ENCODE measurements around the gene WDR93.

Gene WDR93

GRCh38 chr15:89755701-89756100 lies 65.1 kb downstream of the WDR93 start:
- Histone ChIP-seq H3K79me2 (no peaks in the 10 kb centered on the region), H2AFZ (no peak overlapping the region), H3K27ac (no peak overlapping the region), H3K4me3 (ENCODE audit: low read depth, low read length) (no peak overlapping the region), H3K9ac (no peak overlapping the region), H3K4me2 (ENCODE audit: low read length) (no peak overlapping the region), H3K4me1 (no peaks in the 10 kb centered on the region), H3K27me3 (ENCODE audit: control insufficient read depth, insufficient read depth, low read length) (no peaks in the 10 kb centered on the region), H3K36me3 (ENCODE audit: control insufficient read depth, insufficient read depth, low read length) (no peaks in the 10 kb centered on the region), H3K9me3 (ENCODE audit: control insufficient read depth, low read length) (no peaks in the 10 kb centered on the region)
- TF ChIP-seq CTCF (IDR thresholded peaks at IDR 0.05): no peak

DNA sequence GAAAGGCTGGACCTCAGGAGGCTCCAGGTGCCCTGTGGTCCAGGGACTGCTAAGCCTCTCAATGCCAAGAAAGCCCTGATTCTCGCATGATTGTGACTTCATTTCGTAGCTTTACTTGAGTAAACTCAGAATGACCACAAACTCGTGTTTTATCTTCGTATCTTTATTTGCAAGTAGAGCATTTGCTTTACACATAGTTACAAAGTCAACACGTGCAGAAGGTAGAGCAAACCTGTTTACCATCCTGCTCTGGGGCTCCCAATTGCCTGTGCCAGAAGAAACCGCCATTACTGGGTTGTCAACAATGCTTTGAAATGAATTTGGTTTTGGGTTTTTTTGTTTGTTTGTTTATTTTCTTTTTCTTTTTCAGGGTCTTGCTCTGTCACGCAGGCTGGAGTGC lies 66.3 kb downstream of the WDR93 start:
- H3K9me3 ChIP-seq (ENCODE audit: control insufficient read depth, low read length): no peaks in the 10 kb centered on the region
- no peaks in the 10 kb centered on the region for H3K79me2 ChIP-seq
- no peaks in the 10 kb centered on the region for H3K4me1 ChIP-seq
- TF ChIP-seq CTCF (IDR thresholded peaks at IDR 0.05): no peak
- H3K4me3 ChIP-seq (ENCODE audit: low read depth, low read length): no peak overlapping the region
- no peak overlapping the region for H3K27ac ChIP-seq
- no peaks in the 10 kb centered on the region for H3K27me3 ChIP-seq (ENCODE audit: control insufficient read depth, insufficient read depth, low read length)
- no peak overlapping the region for H3K9ac ChIP-seq
- H3K4me2 ChIP-seq (ENCODE audit: low read length): no peak overlapping the region
- H3K36me3 ChIP-seq (ENCODE audit: control insufficient read depth, insufficient read depth, low read length): no peaks in the 10 kb centered on the region
- H2AFZ ChIP-seq: no peak overlapping the region

DNA sequence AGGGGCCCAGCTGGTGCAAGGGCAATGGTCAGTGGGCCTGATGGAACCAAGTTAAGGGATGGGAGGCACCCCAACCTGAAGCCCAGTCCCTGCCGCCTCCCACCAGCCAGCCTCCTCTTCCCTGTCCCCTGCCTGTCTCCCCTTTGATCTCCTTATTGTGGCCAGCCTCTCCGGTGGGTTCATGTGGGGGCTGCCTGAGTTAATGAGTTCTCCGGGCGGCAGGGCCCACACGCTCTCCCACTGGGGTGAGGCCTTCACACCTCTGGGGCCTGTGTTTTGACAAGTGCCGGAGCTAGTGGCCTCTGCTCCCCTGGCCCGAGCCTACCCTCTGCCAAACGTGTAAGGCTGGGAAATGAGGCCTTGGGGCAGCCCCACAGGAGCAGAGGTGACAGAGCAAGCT lies 67.7 kb downstream of the WDR93 start:
- Histone ChIP-seq H3K4me3 (ENCODE audit: low read depth, low read length) (no peak overlapping the region), H3K9ac (no peak overlapping the region), H2AFZ (no peak overlapping the region), H3K9me3 (ENCODE audit: control insufficient read depth, low read length) (no peaks in the 10 kb centered on the region), H3K36me3 (ENCODE audit: control insufficient read depth, insufficient read depth, low read length) (no peaks in the 10 kb centered on the region), H3K4me2 (ENCODE audit: low read length) (no peak overlapping the region), H3K27ac (no peak overlapping the region), H3K4me1 (no peaks in the 10 kb centered on the region), H3K79me2 (no peaks in the 10 kb centered on the region), H3K27me3 (ENCODE audit: control insufficient read depth, insufficient read depth, low read length) (no peaks in the 10 kb centered on the region)
- TF ChIP-seq CTCF (IDR thresholded peaks at IDR 0.05): no peak

DNA sequence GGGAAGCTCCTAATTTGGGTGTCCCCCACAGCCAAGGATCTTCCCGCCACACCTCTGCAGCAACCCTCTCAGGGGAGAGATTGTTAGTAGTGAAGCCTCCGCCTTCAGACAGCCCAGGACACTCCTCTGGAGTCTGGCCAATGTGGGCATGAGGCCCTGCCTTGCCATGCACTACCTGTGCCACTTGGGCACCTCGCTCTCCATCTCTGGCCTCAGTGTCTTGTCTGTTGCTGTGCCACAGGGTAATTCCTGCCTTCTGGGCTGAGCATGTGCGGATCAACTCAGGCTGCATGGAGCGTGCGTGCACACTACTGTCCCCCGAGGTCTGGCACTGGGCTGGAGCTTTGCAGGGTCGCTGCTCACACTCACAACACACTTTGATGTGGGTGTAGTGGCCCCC lies 68.4 kb downstream of the WDR93 start:
- Histone ChIP-seq H3K27me3 (ENCODE audit: control insufficient read depth, insufficient read depth, low read length) (no peaks in the 10 kb centered on the region), H2AFZ (no peak overlapping the region), H3K79me2 (no peaks in the 10 kb centered on the region), H3K9ac (no peak overlapping the region), H3K4me3 (ENCODE audit: low read depth, low read length) (no peak overlapping the region), H3K4me1 (no peaks in the 10 kb centered on the region), H3K36me3 (ENCODE audit: control insufficient read depth, insufficient read depth, low read length) (no peaks in the 10 kb centered on the region), H3K4me2 (ENCODE audit: low read length) (no peak overlapping the region), H3K27ac (no peak overlapping the region), H3K9me3 (ENCODE audit: control insufficient read depth, low read length) (no peaks in the 10 kb centered on the region)
- TF ChIP-seq CTCF (IDR thresholded peaks at IDR 0.05): no peak

DNA sequence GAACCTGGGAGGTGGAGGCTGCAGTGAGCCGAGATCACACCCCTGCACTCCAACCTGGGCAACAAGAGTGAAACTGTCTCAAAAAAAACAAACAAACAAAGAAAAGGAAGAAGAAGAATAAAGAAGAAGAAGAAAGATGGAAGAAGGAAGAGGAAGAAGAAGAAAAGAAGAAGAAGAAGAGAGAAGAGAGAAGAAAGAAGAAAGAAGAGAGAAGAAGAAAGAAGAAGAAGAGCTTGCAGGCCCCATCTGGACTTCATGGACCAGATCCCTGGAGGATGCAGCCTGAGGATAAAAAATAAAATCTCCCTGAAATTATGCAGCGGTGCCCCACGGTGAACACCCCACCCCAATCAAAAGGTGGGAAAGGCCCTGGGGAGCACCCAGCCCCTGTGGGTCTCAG lies 69.2 kb downstream of the WDR93 start:
- H2AFZ ChIP-seq: no peak overlapping the region
- H3K4me1 ChIP-seq: no peaks in the 10 kb centered on the region
- no peak overlapping the region for H3K9ac ChIP-seq
- TF ChIP-seq CTCF (IDR thresholded peaks at IDR 0.05): no peak
- H3K79me2 ChIP-seq: no peaks in the 10 kb centered on the region
- no peaks in the 10 kb centered on the region for H3K9me3 ChIP-seq (ENCODE audit: control insufficient read depth, low read length)
- no peaks in the 10 kb centered on the region for H3K27me3 ChIP-seq (ENCODE audit: control insufficient read depth, insufficient read depth, low read length)
- H3K4me3 ChIP-seq (ENCODE audit: low read depth, low read length): no peak overlapping the region
- no peaks in the 10 kb centered on the region for H3K36me3 ChIP-seq (ENCODE audit: control insufficient read depth, insufficient read depth, low read length)
- no peak overlapping the region for H3K4me2 ChIP-seq (ENCODE audit: low read length)
- no peak overlapping the region for H3K27ac ChIP-seq

Data from parathyroid adenoma (tissue), 2 donors.